Esophagus muscularis mucosa (tissue), 4 donors: ENCODE measurements around the gene PKD2L2. TPM values are rescaled to one million over a fixed set of nuclear protein-coding genes. Genes with fewer than 3 reads are reported as not detected.
A peak's percentile ranks its signal among the peaks of the same experiment; 100 is the strongest.

Source experiments
- DNase-seq: peaks from one replicate; pipeline ENCODE4 v3.0.0-alpha.2; 2017; ENCODE audit errors: extremely low spot score
- H3K27ac ChIP-seq, 4 donors: fragments of 200-600 bp; sonication (generic); replicated peaks in 1 of 4; 1 replicate in 3 of 4; 2 replicates in 1 of 4; pipeline ENCODE4 v1.5.1; 2016 to 2019; ENCODE audit warnings: mild to moderate bottlenecking in 1 of 4
- H3K27me3 ChIP-seq, 4 donors: fragments of 200-600 bp; sonication (generic); one replicate each; pipeline versions ENCODE4 v1.5.1 to v1.6.0; 2016 to 2019
- H3K36me3 ChIP-seq, 4 donors: fragments of 200-600 bp; sonication (generic); one replicate each; pipeline ENCODE4 v1.5.1; 2016 to 2019
- H3K4me1 ChIP-seq, 4 donors: fragments of 200-600 bp; sonication (generic); one replicate each; pipeline ENCODE4 v1.5.1; 2016 to 2019
- H3K4me3 ChIP-seq, 4 donors: fragments of 200-600 bp; sonication (generic); 1 replicate in 2 of 4; 2 replicates in 2 of 4; pipeline ENCODE4 v1.5.1; 2016 to 2019; ENCODE audit warnings: mild to moderate bottlenecking in 4 of 4, moderate library complexity in 1 of 4
- H3K9me3 ChIP-seq, 4 donors: fragments of 200-600 bp; sonication (generic); 1 replicate in 3 of 4; 2 replicates in 1 of 4; pipeline ENCODE4 v1.5.1; 2016 to 2019
- EP300 ChIP-seq: sonication (generic); formaldehyde crosslinking; IDR thresholded peaks from one replicate; pipeline ENCODE4 v1.6.1; 2017; ENCODE audit warnings: antibody characterized with exemption
- POLR2A ChIP-seq: fragments of 450-650 bp; IDR thresholded peaks from one replicate; pipeline ENCODE4 v1.6.1; 2017; ENCODE audit warnings: antibody characterized with exemption, moderate library complexity, mild to moderate bottlenecking, low read depth
- POLR2AphosphoS5 ChIP-seq, 2 donors: sonication (generic); formaldehyde crosslinking; IDR thresholded peaks; one replicate each; pipeline ENCODE4 v1.6.1; 2017; ENCODE audit warnings: antibody characterized with exemption in 2 of 2
- WGBS: methylation state at CpG from one replicate; pipeline ENCODE4 v1.1.5; 2018; 5-methylcytosine and 5-hydroxymethylcytosine counted together
- intact Hi-C: fragments of 100-400 bp; cut with DNase I; formaldehyde crosslinking; loops from one replicate; pipeline ENCODE4 v1.15.1; 2023
- total RNA-seq, 4 donors: library from RNA; depleted of rRNA; stranded (reverse); fragments of >200 nt; gene quantifications; one replicate each; pipeline versions ENCODE4 v1.1.0 to v1.2.1, GENCODE V29; 2016
- TF ChIP-seq, protein P1 (sequence below), 3 experiments: fragments of 200-600 bp in 2 of 3; fragments of 450-650 bp in 1 of 3; sonication (generic) in 2 of 3; IDR thresholded peaks; one replicate each; pipeline ENCODE4 v1.5.1; 2017 to 2019; ENCODE audit warnings: antibody characterized with exemption in 3 of 3, mild to moderate bottlenecking in 2 of 3, moderate library complexity in 1 of 3

The PKD2L2 gene
- under 1 TPM in 1 of 4 donors, not detected in 3; 0.39 TPM for total RNA-seq

DNA sequence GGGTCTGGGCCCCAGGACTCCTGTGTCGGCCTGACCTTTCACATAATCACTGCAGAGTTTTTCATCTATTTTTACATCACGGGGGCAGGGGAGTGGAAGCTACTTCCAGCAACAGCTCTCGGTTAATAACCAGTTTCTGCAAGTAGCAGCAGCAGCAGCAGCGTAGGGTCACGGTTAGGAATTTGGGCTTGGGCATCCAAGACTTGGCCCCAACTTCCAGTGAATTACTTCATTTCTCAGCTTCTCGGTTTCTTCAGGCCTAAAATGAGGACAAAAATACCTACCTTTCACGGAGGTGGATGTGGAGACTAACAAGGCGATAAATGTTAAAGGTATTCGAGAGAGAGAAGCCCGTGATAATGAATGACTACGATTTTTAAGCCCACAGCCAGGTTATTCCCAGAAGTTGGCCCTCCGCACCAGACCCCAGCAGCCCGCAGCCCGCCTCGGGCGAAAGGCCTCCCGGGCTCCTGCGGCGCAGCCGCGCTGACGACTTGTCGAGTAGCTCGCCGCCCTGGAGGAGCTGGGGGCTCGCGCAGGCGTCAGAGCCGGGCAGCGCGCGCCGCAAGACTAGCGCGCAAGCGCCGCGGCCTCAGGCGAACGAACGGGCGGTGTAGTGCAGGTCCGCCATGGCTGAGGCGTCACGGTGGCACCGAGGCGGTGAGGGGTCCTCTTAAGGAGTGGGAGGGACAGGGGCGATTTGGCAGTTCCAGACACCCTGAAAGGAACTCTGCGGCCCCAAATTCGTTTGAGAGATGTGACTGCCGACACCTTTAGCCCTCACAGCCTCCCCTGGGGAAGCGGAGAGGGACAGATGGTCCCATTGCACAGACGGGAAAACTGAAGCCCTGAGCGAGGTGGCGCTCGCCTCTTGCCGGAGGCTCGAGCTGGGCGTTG lies at the start of gene PKD2L2:
Gene PKD2L2, plus strand, starts transcription at position 595 of the 897 bp plus-strand sequence. Its CDS starts 35 bp downstream, at position 630.
- no peak for DNase-seq
- H3K4me1 ChIP-seq: peaks cover 14 to 20% (median 19%) of the 10 kb centered on the region in 4 donors
- WGBS: 14% methylated on average over 41 of the region's 59 CpGs
- TF ChIP-seq, protein P1, sequence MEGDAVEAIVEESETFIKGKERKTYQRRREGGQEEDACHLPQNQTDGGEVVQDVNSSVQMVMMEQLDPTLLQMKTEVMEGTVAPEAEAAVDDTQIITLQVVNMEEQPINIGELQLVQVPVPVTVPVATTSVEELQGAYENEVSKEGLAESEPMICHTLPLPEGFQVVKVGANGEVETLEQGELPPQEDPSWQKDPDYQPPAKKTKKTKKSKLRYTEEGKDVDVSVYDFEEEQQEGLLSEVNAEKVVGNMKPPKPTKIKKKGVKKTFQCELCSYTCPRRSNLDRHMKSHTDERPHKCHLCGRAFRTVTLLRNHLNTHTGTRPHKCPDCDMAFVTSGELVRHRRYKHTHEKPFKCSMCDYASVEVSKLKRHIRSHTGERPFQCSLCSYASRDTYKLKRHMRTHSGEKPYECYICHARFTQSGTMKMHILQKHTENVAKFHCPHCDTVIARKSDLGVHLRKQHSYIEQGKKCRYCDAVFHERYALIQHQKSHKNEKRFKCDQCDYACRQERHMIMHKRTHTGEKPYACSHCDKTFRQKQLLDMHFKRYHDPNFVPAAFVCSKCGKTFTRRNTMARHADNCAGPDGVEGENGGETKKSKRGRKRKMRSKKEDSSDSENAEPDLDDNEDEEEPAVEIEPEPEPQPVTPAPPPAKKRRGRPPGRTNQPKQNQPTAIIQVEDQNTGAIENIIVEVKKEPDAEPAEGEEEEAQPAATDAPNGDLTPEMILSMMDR (IDR thresholded peaks at IDR 0.05): peak in 1 of 3 experiments; percentile 26
- TF ChIP-seq POLR2A: no peak
- no peak for TF ChIP-seq EP300
- TF ChIP-seq POLR2AphosphoS5 (IDR thresholded peaks at IDR 0.05): peak; percentile 72 to 77
- no peaks in the 10 kb centered on the region for H3K9me3 ChIP-seq
- H3K27me3 ChIP-seq: no peaks in the 10 kb centered on the region
- peak within 1 kb of the TSS; percentile 50 to 64 (median 56) for H3K4me3 ChIP-seq
- intact Hi-C loops: no loop called here
- H3K36me3 ChIP-seq: peaks cover 0 to 3% (median 0%) of the 10 kb centered on the region in 4 donors
- H3K27ac ChIP-seq: peak within 1 kb of the TSS; percentile 77 to 84 (median 80)

DNA sequence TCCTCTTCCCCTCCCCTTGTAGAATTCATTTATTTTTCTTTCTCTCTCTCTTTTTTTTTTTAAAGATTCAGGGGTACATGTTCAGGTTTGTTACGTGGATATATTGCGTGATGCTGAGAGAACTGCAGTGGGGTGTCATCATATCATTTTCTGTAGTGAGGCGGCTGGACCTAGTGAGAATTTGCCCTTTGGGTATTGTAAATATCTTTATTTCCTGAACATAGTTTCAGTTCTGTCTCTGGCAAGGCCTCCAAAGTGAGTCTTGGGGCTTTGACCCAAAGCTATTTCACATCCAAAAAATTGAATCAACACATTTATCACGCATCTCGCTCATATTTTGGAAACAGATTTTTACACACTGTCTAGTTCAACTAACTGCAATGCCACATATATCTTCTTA lies 47.0 kb upstream of the PKD2L2 start:
- no peaks in the 10 kb centered on the region for H3K9me3 ChIP-seq
- no peak overlapping the region for H3K4me3 ChIP-seq
- H3K27me3 ChIP-seq: no peaks in the 10 kb centered on the region
- no peak for DNase-seq
- intact Hi-C loops: no loop called here
- WGBS: 84% methylated on average over 5 of the region's 5 CpGs
- H3K4me1 ChIP-seq: peaks cover 6 to 28% (median 17%) of the 10 kb centered on the region in 4 donors
- H3K27ac ChIP-seq: no peak overlapping the region
- TF ChIP-seq, protein P1 (IDR thresholded peaks at IDR 0.05): no peak
- TF ChIP-seq EP300: no peak
- TF ChIP-seq POLR2AphosphoS5 (IDR thresholded peaks at IDR 0.05): no peak
- TF ChIP-seq POLR2A: no peak
- no peaks in the 10 kb centered on the region for H3K36me3 ChIP-seq

DNA sequence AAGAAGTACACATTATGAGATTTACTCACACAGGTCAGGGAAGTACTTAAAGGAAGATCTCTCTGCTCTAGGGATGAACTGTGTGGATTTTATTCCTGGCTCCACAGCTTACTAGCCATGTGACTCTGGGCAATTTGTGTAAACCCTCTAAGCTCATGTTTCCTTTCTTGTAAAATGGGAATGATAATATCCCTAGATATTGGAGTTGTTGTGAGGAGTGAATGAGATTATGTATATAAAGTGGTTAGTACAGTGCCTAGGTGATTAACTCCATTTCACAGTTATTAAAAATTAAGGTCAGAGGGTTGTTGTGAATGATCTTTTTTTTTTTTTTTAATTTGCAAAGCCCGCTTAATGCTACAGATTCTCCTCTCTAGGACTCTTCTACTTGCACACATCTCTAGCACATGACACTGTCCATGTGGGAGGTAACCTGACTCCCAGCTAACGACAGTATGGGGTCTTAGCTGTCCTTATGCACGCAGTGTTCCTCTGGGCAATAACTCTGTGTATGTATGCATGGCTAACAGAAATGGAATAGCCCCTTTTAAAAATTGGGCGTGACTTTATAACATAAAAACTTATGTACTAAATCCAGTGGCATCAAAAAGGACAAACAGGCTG lies 45.5 kb upstream of the PKD2L2 start:
- TF ChIP-seq EP300 (no peak), POLR2AphosphoS5 (IDR thresholded peaks at IDR 0.05) (no peak), POLR2A (no peak)
- TF ChIP-seq, protein P1 (IDR thresholded peaks at IDR 0.05): no peak
- no peak overlapping the region for H3K27ac ChIP-seq
- no peaks in the 10 kb centered on the region for H3K27me3 ChIP-seq
- H3K9me3 ChIP-seq: no peaks in the 10 kb centered on the region
- DNase-seq: no peak
- H3K36me3 ChIP-seq: no peaks in the 10 kb centered on the region
- intact Hi-C loops: no loop called here
- H3K4me1 ChIP-seq: peaks cover 0 to 13% (median 3%) of the 10 kb centered on the region in 4 donors
- H3K4me3 ChIP-seq: no peak overlapping the region
- 74% methylated on average over 4 of the region's 4 CpGs for WGBS

GRCh38 chr5:137845472-137845871 lies 43.8 kb upstream of the PKD2L2 start:
- Histone ChIP-seq H3K4me1 (no peaks in the 10 kb centered on the region), H3K27me3 (no peaks in the 10 kb centered on the region), H3K4me3 (no peak overlapping the region), H3K9me3 (no peaks in the 10 kb centered on the region), H3K27ac (no peak overlapping the region), H3K36me3 (no peaks in the 10 kb centered on the region)
- DNase-seq: no peak
- intact Hi-C loops: no loop called here
- TF ChIP-seq POLR2AphosphoS5 (IDR thresholded peaks at IDR 0.05) (no peak), POLR2A (no peak), EP300 (no peak)
- TF ChIP-seq, protein P1 (IDR thresholded peaks at IDR 0.05): no peak
